Activated B cell treated with CpG ODN at 0.5 μM for 24 hours (primary cell): ENCODE results near the gene PIEZO2. TPM values are rescaled to one million over a fixed set of nuclear protein-coding genes. Genes with fewer than 3 reads are reported as not detected.
"Not testable (repeated sequence)": the region's sequence is repeated elsewhere in the genome, so short reads cannot be mapped to it uniquely, and the experiment has no call there.

Experiments used
- ATAC-seq: fragments of 200-7000 bp; cut with Tn5 transposase; one replicate; pipeline ENCODE4 v1.10.0; 2021; ENCODE audit warnings: low read depth, mild to moderate bottlenecking, moderate library complexity
- CTCF ChIA-PET: fragments of 350-600 bp; sonication (Branson Sonifier 250); formaldehyde crosslinking; loops from one replicate; lab custom pipeline; 2021; ENCODE audit warnings: antibody characterized with exemption; lab: Charles Lee
- POLR2A ChIA-PET: fragments of 350-600 bp; sonication (Branson Sonifier 250); formaldehyde crosslinking; loops from one replicate; lab custom pipeline; 2021; ENCODE audit warnings: antibody characterized with exemption; lab: Charles Lee
- DNase-seq: peaks from one replicate; pipeline ENCODE4 v3.0.0; 2022
- H3K27ac Mint-ChIP-seq: one replicate; pipeline ENCODE4 v1.8.0; 2020; ENCODE audit warnings: mixed read lengths
- H3K27me3 Mint-ChIP-seq: one replicate; pipeline ENCODE4 v1.8.0; 2021; ENCODE audit warnings: mixed read lengths
- H3K36me3 Mint-ChIP-seq: one replicate; pipeline ENCODE4 v1.8.0; 2021; ENCODE audit warnings: low read depth, mixed read lengths
- H3K4me1 Mint-ChIP-seq: one replicate; pipeline ENCODE4 v1.8.0; 2021; ENCODE audit warnings: mixed read lengths
- H3K4me3 Mint-ChIP-seq: one replicate; pipeline ENCODE4 v1.8.0; 2020; ENCODE audit warnings: mild to moderate bottlenecking, mixed read lengths
- H3K9me3 Mint-ChIP-seq: one replicate; pipeline ENCODE4 v1.8.0; 2020; ENCODE audit warnings: mixed read lengths
- intact Hi-C: fragments of 100-400 bp; cut with micrococcal nuclease; formaldehyde crosslinking; loops from one replicate; pipeline ENCODE4 v1.15.1; 2024
- total RNA-seq: library from RNA; stranded (reverse); gene quantifications from 2 replicates; pipeline ENCODE4 v1.2.3, GENCODE V29; 2022
- TF ChIP-seq, protein P1 (sequence below): fragments of 200-600 bp; IDR thresholded peaks from one replicate; pipeline ENCODE4 v1.8.0; 2022; ENCODE audit warnings: antibody characterized with exemption, mild to moderate bottlenecking

The PIEZO2 gene
- total RNA-seq, 1 donor from 2014 or later: not detected

DNA sequence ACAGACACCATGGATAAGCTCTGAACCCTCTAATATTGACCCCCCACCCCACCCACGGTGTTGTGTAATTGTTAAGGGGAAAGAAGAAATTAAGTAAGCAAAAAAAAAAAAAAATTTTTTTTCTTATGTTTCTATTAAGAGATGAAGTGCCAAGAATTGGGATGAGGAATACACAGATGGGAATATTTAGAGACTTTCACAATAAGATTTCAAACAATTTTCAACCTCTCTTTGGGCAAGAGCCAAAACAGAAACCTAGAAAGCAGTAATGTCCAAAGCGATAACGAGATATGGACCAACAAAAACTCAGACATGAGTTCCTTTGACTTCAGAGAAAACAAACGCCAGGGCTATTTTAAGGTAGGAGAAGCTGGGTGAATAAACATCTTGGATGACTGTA is 14.4 kb downstream of the PIEZO2 start:
- no peak for DNase-seq
- TF ChIP-seq, protein P1, sequence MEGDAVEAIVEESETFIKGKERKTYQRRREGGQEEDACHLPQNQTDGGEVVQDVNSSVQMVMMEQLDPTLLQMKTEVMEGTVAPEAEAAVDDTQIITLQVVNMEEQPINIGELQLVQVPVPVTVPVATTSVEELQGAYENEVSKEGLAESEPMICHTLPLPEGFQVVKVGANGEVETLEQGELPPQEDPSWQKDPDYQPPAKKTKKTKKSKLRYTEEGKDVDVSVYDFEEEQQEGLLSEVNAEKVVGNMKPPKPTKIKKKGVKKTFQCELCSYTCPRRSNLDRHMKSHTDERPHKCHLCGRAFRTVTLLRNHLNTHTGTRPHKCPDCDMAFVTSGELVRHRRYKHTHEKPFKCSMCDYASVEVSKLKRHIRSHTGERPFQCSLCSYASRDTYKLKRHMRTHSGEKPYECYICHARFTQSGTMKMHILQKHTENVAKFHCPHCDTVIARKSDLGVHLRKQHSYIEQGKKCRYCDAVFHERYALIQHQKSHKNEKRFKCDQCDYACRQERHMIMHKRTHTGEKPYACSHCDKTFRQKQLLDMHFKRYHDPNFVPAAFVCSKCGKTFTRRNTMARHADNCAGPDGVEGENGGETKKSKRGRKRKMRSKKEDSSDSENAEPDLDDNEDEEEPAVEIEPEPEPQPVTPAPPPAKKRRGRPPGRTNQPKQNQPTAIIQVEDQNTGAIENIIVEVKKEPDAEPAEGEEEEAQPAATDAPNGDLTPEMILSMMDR: no peak
- CTCF ChIA-PET: no interaction called here
- Mint-ChIP-seq H3K4me1 (no peaks in the 10 kb centered on the region), H3K9me3 (no peaks in the 10 kb centered on the region), H3K27me3 (peaks cover 2% of the 10 kb centered on the region), H3K36me3 (no peaks in the 10 kb centered on the region), H3K27ac (no peak overlapping the region), H3K4me3 (no peak overlapping the region)
- POLR2A ChIA-PET: no interaction called here
- intact Hi-C loops: no loop called here
- no peak for ATAC-seq

DNA sequence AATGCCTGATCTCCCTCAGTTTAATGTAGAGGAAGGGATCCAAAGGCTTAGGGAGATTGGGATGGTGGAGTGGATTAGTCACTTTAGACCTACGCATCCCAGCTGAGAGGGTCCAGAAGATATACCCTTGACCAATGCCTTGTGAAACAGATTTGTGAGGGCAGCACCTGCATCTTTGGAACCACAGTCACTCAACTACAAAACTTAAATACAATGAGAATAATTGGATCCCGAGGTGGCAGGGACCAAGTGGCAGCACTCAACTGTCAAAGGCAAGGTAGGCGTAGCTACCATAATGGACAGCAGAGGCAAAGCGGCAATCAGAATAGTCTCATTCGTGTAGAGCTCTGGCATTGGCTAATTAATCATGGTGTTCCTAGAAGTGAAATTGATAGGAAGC is 20.3 kb downstream of the PIEZO2 start:
- intact Hi-C loops, POLR2A ChIA-PET, H3K4me1 Mint-ChIP-seq, DNase-seq, ATAC-seq, H3K27me3 Mint-ChIP-seq, H3K27ac Mint-ChIP-seq, H3K9me3 Mint-ChIP-seq, H3K36me3 Mint-ChIP-seq, CTCF ChIA-PET, H3K4me3 Mint-ChIP-seq: not testable (repeated sequence)

DNA sequence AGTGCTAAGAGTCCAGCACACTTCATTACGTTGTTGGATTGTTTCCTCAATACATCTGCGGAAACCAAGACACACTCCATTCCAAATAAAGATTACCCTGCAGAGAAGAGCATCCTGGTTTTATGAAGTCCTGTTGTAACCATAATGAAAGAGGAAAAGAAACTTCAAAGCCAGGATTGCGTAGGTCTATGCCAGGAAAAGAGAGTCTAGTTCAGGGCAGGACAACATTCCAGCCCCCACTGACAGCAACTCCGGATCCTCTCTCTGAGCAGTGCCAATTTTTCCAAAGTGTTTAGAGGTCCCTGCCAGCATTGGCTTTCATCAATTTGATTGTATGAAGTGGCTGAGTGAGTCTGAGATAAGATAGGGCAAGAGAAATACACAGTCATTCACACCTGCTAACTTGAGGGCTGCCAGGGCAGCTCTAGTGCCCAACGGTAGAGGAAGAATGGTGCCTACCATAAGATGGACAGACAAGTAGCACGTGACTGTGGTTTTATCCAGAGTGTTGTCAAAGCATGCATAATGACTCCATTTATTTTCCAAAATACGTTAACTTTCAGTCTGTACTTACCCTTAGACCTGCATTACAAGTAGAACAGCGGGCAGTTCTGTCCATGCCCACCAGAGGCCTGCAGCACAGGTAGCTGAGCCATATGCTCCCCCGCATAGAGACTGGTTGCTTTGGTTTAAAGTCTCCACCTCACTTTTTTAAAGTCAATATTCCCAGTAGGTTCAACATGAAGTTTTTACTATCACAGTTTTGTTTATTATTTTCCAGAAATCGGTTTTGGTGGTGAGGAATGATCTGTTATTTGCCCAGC is 23.7 kb downstream of the PIEZO2 start:
- Mint-ChIP-seq H3K27ac (no peak overlapping the region), H3K9me3 (peaks cover 4% of the 10 kb centered on the region), H3K27me3 (no peaks in the 10 kb centered on the region), H3K4me1 (no peaks in the 10 kb centered on the region), H3K4me3 (no peak overlapping the region), H3K36me3 (no peaks in the 10 kb centered on the region)
- ATAC-seq: no peak
- ChIA-PET POLR2A (no interaction called here), CTCF (no interaction called here)
- intact Hi-C loops: no loop called here
- DNase-seq: no peak
- TF ChIP-seq, protein P1: no peak

DNA sequence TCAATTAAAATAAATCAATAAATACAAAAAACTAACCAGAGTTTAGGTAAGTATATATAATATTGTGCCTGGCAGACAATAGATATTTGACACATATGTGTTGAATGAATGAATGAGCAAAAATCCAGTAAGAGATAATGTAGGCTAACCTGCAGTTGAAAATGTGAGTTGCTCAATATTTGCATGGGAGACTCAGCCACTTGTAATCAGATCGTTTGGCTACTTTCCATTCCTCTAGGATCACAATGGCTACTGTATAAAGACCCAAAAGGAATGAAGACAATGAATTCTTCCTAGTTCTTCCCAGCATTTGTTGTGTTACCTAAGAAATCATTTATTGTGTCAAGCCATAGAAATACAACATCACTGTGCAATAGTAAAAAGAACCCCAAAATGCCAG is 25.3 kb downstream of the PIEZO2 start:
- H3K4me3 Mint-ChIP-seq: no peak overlapping the region
- intact Hi-C loops: no loop called here
- CTCF ChIA-PET: no interaction called here

DNA sequence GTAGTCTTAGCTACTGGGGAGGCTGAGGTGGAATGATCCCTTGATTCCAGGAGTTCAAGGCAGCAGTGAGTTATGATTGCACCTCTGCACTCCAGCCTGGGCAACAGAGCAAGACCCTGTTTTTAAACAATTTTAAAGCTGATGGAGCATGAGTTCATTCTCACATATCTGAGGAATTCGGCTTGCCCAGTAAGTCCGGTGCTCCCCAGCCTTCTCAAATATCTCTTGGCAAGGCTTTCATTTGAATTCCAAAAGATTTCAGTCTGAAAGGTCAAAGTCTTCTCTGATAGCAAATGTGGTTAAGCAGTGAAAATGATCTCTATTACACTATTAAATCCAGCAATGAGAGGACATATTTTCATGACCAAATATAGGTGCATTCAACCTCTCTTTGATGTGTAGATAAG is 27.9 kb downstream of the PIEZO2 start:
- Mint-ChIP-seq H3K9me3 (no peaks in the 10 kb centered on the region), H3K27me3 (no peaks in the 10 kb centered on the region), H3K4me3 (no peak overlapping the region), H3K36me3 (no peaks in the 10 kb centered on the region), H3K27ac (no peak overlapping the region), H3K4me1 (no peaks in the 10 kb centered on the region)
- TF ChIP-seq, protein P1: no peak
- ATAC-seq (no peak), DNase-seq (no peak)
- CTCF ChIA-PET: interaction anchor here (1.1 kb wide), 1 partner anchor 17 kb away, joined by 4 read pairs; no protein-coding TSS in a partner anchor
- intact Hi-C loops: no loop called here
- POLR2A ChIA-PET: no interaction called here

More for the DNA sequence above, 25.3 kb downstream of the PIEZO2 start:
- ATAC-seq (no peak), DNase-seq (no peak)
- Mint-ChIP-seq H3K4me1 (no peaks in the 10 kb centered on the region), H3K9me3 (peaks cover 4% of the 10 kb centered on the region), H3K27ac (no peak overlapping the region), H3K36me3 (no peaks in the 10 kb centered on the region), H3K27me3 (no peaks in the 10 kb centered on the region)
- POLR2A ChIA-PET: no interaction called here
- TF ChIP-seq, protein P1: no peak
